GM10248 (cell line): ENCODE measurements around the gene RNF144A.

Source experiments
- CTCF ChIA-PET: fragments of 300-600 bp; sonication (Branson Sonifier 250); formaldehyde crosslinking; extraction: SDS; loops from one replicate; lab custom pipeline; 2021; ENCODE audit warnings: antibody characterized with exemption; lab: Yijun Ruan, JAX
- POLR2A ChIA-PET: fragments of 350-650 bp; sonication (Branson Sonifier 250); formaldehyde crosslinking; extraction: SDS; loops from one replicate; lab custom pipeline; 2020; ENCODE audit warnings: antibody characterized with exemption; lab: Yijun Ruan, JAX
- DNase-seq: peaks from one replicate; pipeline ENCODE4 v3.0.0; 2012; ENCODE audit errors: extremely low spot score
- CTCF ChIP-seq: IDR thresholded peaks from 2 replicates; pipeline ENCODE4 v1.5.1; 2012; ENCODE audit warnings: mild to moderate bottlenecking, low read depth; ENCODE audit errors: extremely low read depth, missing control alignments, control extremely low read depth

The RNF144A gene

GRCh38 chr2:7007846-7008741 is 90.9 kb downstream of the RNF144A start:
- no peak for DNase-seq
- TF ChIP-seq CTCF, result peak; percentile 7
- CTCF ChIA-PET, result interaction anchor here (1.0 to 1.1 kb wide), 2 partner anchors 12 to 92 kb away, joined by 4 read pairs; no protein-coding TSS in a partner anchor
- POLR2A ChIA-PET, result no interaction called here

- POLR2A ChIA-PET, result no interaction called here
- CTCF ChIA-PET, result interaction anchor here (1.1 kb wide), 1 partner anchor 9 kb away, joined by 4 read pairs; no protein-coding TSS in a partner anchor
- no peak for DNase-seq
- no peak for TF ChIP-seq CTCF
Observed at GRCh38 chr2:7009207-7009911, 92.1 kb downstream of the RNF144A start.

- CTCF ChIA-PET, result interaction anchor here (1.3 to 8.5 kb wide), 2 partner anchors 9 to 95 kb away, joined by 4 to 77 read pairs; no protein-coding TSS in a partner anchor
- POLR2A ChIA-PET, result no interaction called here
- TF ChIP-seq CTCF, result no peak
- no peak for DNase-seq
Observed at GRCh38 chr2:7010391-7011054, 93.3 kb downstream of the RNF144A start.

GRCh38 chr2:7011356-7012083 is 94.3 kb downstream of the RNF144A start:
- no peak for TF ChIP-seq CTCF
- ChIA-PET CTCF (interaction anchor here (1.1 to 8.5 kb wide), 5 partner anchors 10 to 96 kb away, joined by 3 to 77 read pairs (median 3); no protein-coding TSS in a partner anchor), POLR2A (no interaction called here)
- no peak for DNase-seq

- no peak for DNase-seq
- no peak for TF ChIP-seq CTCF
- ChIA-PET CTCF (interaction anchor here (1.1 to 8.5 kb wide), 5 partner anchors 10 to 45 kb away, joined by 3 to 77 read pairs (median 3); no protein-coding TSS in a partner anchor), POLR2A (no interaction called here)
Observed at GRCh38 chr2:7012141-7012764, 95.0 kb downstream of the RNF144A start.
